Calu3 (cell line): ENCODE measurements around the gene COPS7A. TPM values are rescaled to one million over a fixed set of nuclear protein-coding genes. Genes with fewer than 3 reads are reported as not detected.

Experiments used
- BruUV-seq: library from RNA; stranded (reverse); fragments of 400-500 nt; replicated peaks from 2 replicates; lab custom pipeline; 2021; lab: Mats Ljungman, UMichigan
- CTCF ChIA-PET: fragments of 300-600 bp; sonication (Branson Sonifier 250); formaldehyde crosslinking; loops from one replicate; lab custom pipeline; 2022; ENCODE audit warnings: antibody characterized with exemption; lab: Charles Lee
- DNase-seq: peaks from one replicate; pipeline ENCODE4 v3.0.0; 2022
- H3K27ac Mint-ChIP-seq: one replicate; pipeline ENCODE4 v1.8.0; 2022; ENCODE audit warnings: mixed read lengths; ENCODE audit not compliant: unreplicated experiment
- H3K27me3 Mint-ChIP-seq: one replicate; pipeline ENCODE4 v1.8.0; 2022; ENCODE audit warnings: mixed read lengths; ENCODE audit not compliant: unreplicated experiment
- H3K36me3 Mint-ChIP-seq: one replicate; pipeline ENCODE4 v1.8.0; 2022; ENCODE audit warnings: mild to moderate bottlenecking, moderate library complexity, mixed read lengths; ENCODE audit not compliant: insufficient read depth, unreplicated experiment
- H3K4me1 Mint-ChIP-seq: one replicate; pipeline ENCODE4 v1.8.0; 2022; ENCODE audit warnings: mild to moderate bottlenecking, low read depth, mixed read lengths; ENCODE audit not compliant: unreplicated experiment
- H3K4me3 Mint-ChIP-seq: one replicate; pipeline ENCODE4 v1.8.0; 2022; ENCODE audit warnings: mild to moderate bottlenecking, low read depth, moderate library complexity, mixed read lengths; ENCODE audit not compliant: unreplicated experiment
- H3K9me3 Mint-ChIP-seq: one replicate; pipeline ENCODE4 v1.8.0; 2022; ENCODE audit warnings: low read depth, mixed read lengths; ENCODE audit not compliant: unreplicated experiment
- intact Hi-C: fragments of 100-400 bp; cut with micrococcal nuclease; formaldehyde crosslinking; loops from one replicate; pipeline ENCODE4 v1.10.0; 2022; ENCODE audit not compliant: unreplicated experiment
- total RNA-seq: library from RNA; stranded (reverse); gene quantifications from 2 replicates; pipeline ENCODE4 v1.2.3, GENCODE V29; 2022
- TF ChIP-seq, protein P1 (sequence below): fragments of 200-600 bp; IDR thresholded peaks from one replicate; pipeline ENCODE4 v1.8.0; 2022; ENCODE audit warnings: antibody characterized with exemption; ENCODE audit not compliant: unreplicated experiment

COPS7A gene
- total RNA-seq, 1 experiment from 2014 or later, result 47.3 TPM

DNA sequence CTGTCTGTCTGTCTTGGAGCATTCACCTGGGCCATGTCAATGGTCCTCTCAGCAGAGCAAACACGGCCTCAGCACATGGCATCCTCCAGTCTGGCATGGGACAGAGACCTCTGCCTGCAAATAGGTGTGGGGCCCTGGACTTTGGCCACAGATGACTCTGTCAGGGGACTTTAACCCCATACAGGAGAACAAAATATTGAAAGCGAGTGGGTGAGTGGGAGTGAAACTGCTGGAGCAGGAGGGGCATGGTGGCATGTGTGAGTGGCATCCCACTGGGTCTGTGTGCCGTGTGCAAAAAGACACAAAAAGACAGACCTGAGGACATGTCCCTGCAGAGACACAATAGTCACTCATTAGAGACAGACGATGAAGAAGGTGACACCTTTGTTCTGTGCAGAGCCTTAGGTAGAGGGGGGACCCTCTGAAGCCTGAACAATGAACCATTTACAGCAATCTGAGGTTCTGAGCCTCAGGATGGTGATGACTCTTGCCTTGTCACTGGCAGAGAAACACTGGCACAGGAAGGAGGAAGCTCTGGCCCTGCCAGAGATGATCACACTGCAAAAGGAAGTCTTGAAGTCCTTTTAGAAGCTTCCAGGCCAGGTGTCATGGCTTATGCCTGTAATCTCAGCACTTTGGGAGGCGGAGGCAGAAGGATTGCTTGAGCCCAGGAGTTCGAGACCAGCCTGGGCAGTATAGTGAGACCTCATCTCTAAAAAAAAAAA, 56.0 kb downstream of the COPS7A start:
- no peak overlapping the region for H3K27ac Mint-ChIP-seq
- TF ChIP-seq, protein P1, sequence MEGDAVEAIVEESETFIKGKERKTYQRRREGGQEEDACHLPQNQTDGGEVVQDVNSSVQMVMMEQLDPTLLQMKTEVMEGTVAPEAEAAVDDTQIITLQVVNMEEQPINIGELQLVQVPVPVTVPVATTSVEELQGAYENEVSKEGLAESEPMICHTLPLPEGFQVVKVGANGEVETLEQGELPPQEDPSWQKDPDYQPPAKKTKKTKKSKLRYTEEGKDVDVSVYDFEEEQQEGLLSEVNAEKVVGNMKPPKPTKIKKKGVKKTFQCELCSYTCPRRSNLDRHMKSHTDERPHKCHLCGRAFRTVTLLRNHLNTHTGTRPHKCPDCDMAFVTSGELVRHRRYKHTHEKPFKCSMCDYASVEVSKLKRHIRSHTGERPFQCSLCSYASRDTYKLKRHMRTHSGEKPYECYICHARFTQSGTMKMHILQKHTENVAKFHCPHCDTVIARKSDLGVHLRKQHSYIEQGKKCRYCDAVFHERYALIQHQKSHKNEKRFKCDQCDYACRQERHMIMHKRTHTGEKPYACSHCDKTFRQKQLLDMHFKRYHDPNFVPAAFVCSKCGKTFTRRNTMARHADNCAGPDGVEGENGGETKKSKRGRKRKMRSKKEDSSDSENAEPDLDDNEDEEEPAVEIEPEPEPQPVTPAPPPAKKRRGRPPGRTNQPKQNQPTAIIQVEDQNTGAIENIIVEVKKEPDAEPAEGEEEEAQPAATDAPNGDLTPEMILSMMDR, result no peak
- no peaks in the 10 kb centered on the region for H3K9me3 Mint-ChIP-seq

DNA sequence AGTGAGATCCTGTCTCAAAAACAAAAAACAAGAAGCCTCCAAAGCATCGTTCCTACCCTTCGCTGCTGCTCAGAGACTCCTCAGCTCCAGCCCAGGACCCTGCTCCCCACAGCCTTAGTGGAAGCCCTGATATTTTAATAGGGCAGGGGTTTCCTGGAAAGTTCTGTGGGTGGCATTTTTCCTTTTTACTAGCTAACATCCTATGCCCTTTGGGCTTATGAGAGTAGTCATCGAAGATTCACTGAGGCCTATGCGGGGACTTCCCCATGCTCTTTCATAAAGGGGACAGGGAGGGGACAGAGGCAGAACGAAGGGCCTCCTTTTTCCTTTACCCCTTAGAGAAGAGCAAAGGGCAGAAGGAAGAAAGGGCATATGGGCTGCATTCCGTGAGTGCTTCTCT, 56.7 kb downstream of the COPS7A start:
- intact Hi-C loops, result no loop called here
- Mint-ChIP-seq H3K4me1 (peaks cover 24% of the 10 kb centered on the region), H3K4me3 (no peak overlapping the region), H3K27me3 (peaks cover 51% of the 10 kb centered on the region), H3K9me3 (no peaks in the 10 kb centered on the region), H3K27ac (no peak overlapping the region), H3K36me3 (no peaks in the 10 kb centered on the region)
- TF ChIP-seq, protein P1, result no peak
- CTCF ChIA-PET, result interaction anchor here (1.8 kb wide), 2 partner anchors 14 to 27 kb away, joined by 4 to 7 read pairs; partner anchors contain the start of genes MLF2 and PTMS
- no TSS peak for BruUV-seq
- DNase-seq, result no peak

More for the DNA sequence above, 56.0 kb downstream of the COPS7A start:
- Mint-ChIP-seq H3K27me3 (peaks cover 58% of the 10 kb centered on the region), H3K4me3 (no peak overlapping the region), H3K36me3 (no peaks in the 10 kb centered on the region), H3K4me1 (peaks cover 31% of the 10 kb centered on the region)
- CTCF ChIA-PET, result interaction anchor here (0.7 kb wide), 1 partner anchor 35 kb away, joined by 5 read pairs; no protein-coding TSS in a partner anchor
- BruUV-seq, result no TSS peak
- intact Hi-C loops, result loop anchor here (1.0 to 2.0 kb wide), 2 partner anchors 27 to 45 kb away; partner anchors contain the start of gene MLF2
- no peak for DNase-seq

Other genes starting within 250 kb of the COPS7A start
- 213 and 220 TPM in 2 replicates for gene MRPL51, start 230.8 kb upstream of the COPS7A start, total RNA-seq
- 78.0 and 94.7 TPM in 2 replicates for gene NCAPD2, start 229.9 kb upstream of the COPS7A start, total RNA-seq
- 2,412 and 2,552 TPM in 2 replicates for gene GAPDH, start 189.5 kb upstream of the COPS7A start, total RNA-seq
- 0.76 and 1.0 TPM in 2 replicates for gene IFFO1, start 168.0 kb upstream of the COPS7A start, total RNA-seq
- gene NOP2, start 155.8 kb upstream of the COPS7A start, total RNA-seq, result 86.1 and 88.5 TPM in 2 replicates
- 164 and 165 TPM in 2 replicates for gene CHD4, start 116.7 kb upstream of the COPS7A start, total RNA-seq
- gene LPAR5, start 88.1 kb upstream of the COPS7A start, total RNA-seq, result 2.5 and 3.2 TPM in 2 replicates
- 2.9 and 4.1 TPM in 2 replicates for gene ACRBP, start 76.6 kb upstream of the COPS7A start, total RNA-seq
- 24.9 and 26.6 TPM in 2 replicates for gene ING4, start 60.9 kb upstream of the COPS7A start, total RNA-seq
- gene ZNF384, start 34.7 kb upstream of the COPS7A start, total RNA-seq, result 64.9 and 68.5 TPM in 2 replicates
- gene PIANP, start 23.2 kb upstream of the COPS7A start, total RNA-seq, result not detected in 2 replicates
- 176 and 183 TPM in 2 replicates for gene MLF2, start 29.1 kb downstream of the COPS7A start, total RNA-seq
- 53.5 and 62.9 TPM in 2 replicates for gene PTMS, start 42.3 kb downstream of the COPS7A start, total RNA-seq
- gene LAG3, start 48.5 kb downstream of the COPS7A start, total RNA-seq, result 0.34 TPM in 1 of 2 replicates, not detected in the other
- not detected in 2 replicates for gene CD4, start 65.5 kb downstream of the COPS7A start, total RNA-seq
- not detected in 2 replicates for gene GPR162, start 97.8 kb downstream of the COPS7A start, total RNA-seq
- gene P3H3, start 104.4 kb downstream of the COPS7A start, total RNA-seq, result 0.45 and 0.56 TPM in 2 replicates
- gene GNB3, start 116.9 kb downstream of the COPS7A start, total RNA-seq, result not detected in 2 replicates
- 47.9 and 57.1 TPM in 2 replicates for gene CDCA3, start 127.2 kb downstream of the COPS7A start, total RNA-seq
- 126 and 128 TPM in 2 replicates for gene USP5, start 128.1 kb downstream of the COPS7A start, total RNA-seq
- gene TPI1, start 143.5 kb downstream of the COPS7A start, total RNA-seq, result 608 and 639 TPM in 2 replicates
- gene SPSB2, start 149.3 kb downstream of the COPS7A start, total RNA-seq, result 18.0 and 21.5 TPM in 2 replicates
- 6.0 and 8.3 TPM in 2 replicates for gene LRRC23, start 180.8 kb downstream of the COPS7A start, total RNA-seq
- gene ENO2, start 190.5 kb downstream of the COPS7A start, total RNA-seq, result 14.5 and 16.1 TPM in 2 replicates
- 59.9 and 62.0 TPM in 2 replicates for gene ATN1, start 203.9 kb downstream of the COPS7A start, total RNA-seq
- not detected in 2 replicates for gene RNU7-1, start 219.8 kb downstream of the COPS7A start, total RNA-seq
- 96.7 and 103 TPM in 2 replicates for gene C12orf57, start 220.0 kb downstream of the COPS7A start, total RNA-seq
- 42.4 and 46.3 TPM in 2 replicates for gene PTPN6, start 227.3 kb downstream of the COPS7A start, total RNA-seq
- 182 and 195 TPM in 2 replicates for gene PHB2, start 246.6 kb downstream of the COPS7A start, total RNA-seq
- 73.1 and 80.5 TPM in 2 replicates for gene EMG1, start 246.9 kb downstream of the COPS7A start, total RNA-seq